NCI-H1092 (cell line): ENCODE measurements around the gene MAP10.

Experiments used
- DNase-seq: peaks from one replicate; lab custom pipeline; 2025; lab: John Stamatoyannopoulos, UW

Gene MAP10

GRCh38 chr1:232856541-232856940 is 51.3 kb downstream of the MAP10 start:
- DNase-seq, result no peak
